HG02642 (cell line): Measurements from ENCODE around the gene TRPM3.

ENCODE experiments used
- ATAC-seq: cut with Tn5 transposase; IDR thresholded peaks from one replicate; pipeline ENCODE4 v1.9.1; 2021; ENCODE audit warnings: mild to moderate bottlenecking; ENCODE audit not compliant: unreplicated experiment, poor library complexity

The TRPM3 gene

GRCh38 chr9:71105192-71105591, 16.2 kb downstream of the TRPM3 start:
- ATAC-seq: no peak

- no peak for ATAC-seq
These were observed 22.6 kb downstream of the TRPM3 start for GRCh38 chr9:71098801-71099200.

- no peak for ATAC-seq
These were observed 23.8 kb downstream of the TRPM3 start for GRCh38 chr9:71097671-71098070.

- ATAC-seq: no peak
These were observed 24.9 kb downstream of the TRPM3 start for GRCh38 chr9:71096421-71097108.

- ATAC-seq: no peak
These were observed 26.6 kb downstream of the TRPM3 start for GRCh38 chr9:71094708-71095251.

GRCh38 chr9:71090896-71091295, 30.5 kb downstream of the TRPM3 start:
- no peak for ATAC-seq

- ATAC-seq: no peak
These were observed 42.0 kb downstream of the TRPM3 start for GRCh38 chr9:71079451-71079850.

DNA sequence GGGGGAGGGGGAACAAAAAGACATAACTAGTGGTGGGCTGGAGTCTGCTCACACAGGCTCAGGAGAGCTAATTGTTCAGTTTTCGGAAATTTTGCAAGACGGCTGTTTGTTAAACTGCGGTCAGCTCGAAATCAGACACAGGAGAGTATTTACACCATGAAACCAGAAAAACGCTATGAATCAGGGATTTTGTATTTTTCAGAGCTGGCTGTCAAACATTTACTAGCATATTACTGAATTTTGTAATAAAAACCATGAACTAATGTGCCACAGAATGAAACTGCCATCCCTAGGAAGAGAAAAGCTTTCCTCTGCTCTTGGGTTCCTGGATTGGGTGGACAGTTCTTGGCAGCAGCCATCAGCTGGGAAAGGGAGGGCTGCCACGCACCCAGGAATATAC, 45.3 kb downstream of the TRPM3 start:
- no peak for ATAC-seq

GRCh38 chr9:71073494-71073893, 47.9 kb downstream of the TRPM3 start:
- ATAC-seq: no peak

DNA sequence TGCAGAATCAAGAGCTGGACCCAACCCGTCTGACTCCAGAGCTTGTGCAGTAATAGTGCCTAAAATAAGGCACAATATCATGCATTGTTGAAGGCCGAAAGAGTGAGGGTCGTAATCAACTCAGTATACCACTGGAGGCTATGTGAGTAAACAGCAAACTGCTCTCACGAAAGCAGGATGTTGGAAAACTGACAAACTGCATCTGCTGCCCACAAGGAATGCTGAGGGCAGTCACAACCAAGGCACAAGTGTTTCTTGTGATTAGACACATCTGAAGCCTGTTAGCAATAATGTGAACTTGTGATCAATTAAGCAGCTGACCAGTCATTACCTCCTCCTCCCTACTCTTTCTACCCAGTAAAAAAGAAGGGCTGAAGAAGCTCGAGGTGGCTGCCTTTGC, 48.8 kb downstream of the TRPM3 start:
- no peak for ATAC-seq

- no peak for ATAC-seq
These were observed 49.8 kb downstream of the TRPM3 start for GRCh38 chr9:71071633-71072032.

DNA sequence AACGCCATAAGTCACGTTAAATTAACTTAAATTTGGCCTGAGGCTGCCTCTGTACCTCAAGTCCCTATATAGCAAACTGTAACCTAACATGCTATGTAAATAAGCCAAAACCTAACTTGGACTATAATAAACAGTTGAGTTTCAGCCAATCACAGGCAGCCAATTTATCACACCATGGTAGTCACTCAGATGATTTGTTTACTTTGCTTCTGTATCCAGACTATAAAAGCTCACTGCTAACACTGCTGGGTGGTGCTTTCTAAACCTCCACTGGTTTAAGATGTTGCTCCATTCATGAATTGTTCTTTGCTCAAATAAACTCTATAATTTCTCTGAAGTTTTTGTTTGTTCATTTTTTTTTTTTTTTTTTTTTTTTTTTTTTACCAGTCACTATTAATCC, 62.8 kb downstream of the TRPM3 start:
- ATAC-seq: no peak

DNA sequence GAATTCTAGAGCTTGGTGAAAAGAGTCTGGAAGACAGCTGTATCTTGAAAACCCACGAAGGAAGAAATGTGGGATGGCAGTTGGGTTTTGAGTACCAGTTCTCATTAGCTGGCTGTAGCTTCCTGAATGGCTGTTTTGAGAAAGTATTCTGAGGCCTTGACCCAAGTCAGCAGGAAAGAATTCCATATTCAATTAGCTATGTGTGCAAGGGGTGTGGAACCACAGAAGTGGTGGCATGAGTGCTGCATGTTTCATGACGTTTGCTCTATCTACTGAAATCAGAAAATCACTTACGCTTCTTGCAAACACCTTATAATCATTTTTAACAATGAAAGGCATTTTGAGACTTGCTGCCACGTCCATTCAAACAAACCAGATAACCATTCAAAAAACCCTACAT, 69.1 kb downstream of the TRPM3 start:
- no peak for ATAC-seq

DNA sequence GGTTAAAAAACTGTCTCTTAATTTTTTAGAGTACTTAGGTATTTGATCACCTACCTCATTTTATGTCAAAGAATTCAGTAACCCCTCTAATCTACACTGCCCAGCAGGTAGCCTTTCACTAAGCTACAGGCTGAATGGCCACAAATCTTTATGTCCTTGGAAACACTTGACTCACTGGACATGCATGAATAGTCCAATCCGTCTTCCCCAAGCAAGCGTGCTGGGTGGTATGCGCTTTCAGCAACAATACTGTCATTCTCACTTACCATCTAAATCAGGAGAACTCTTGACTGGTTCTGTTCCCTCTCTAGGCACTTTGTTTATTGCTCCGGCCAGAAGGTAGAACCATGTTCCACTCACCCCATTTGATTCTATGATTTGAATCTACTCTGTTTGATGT, 73.1 kb downstream of the TRPM3 start:
- no peak for ATAC-seq

DNA sequence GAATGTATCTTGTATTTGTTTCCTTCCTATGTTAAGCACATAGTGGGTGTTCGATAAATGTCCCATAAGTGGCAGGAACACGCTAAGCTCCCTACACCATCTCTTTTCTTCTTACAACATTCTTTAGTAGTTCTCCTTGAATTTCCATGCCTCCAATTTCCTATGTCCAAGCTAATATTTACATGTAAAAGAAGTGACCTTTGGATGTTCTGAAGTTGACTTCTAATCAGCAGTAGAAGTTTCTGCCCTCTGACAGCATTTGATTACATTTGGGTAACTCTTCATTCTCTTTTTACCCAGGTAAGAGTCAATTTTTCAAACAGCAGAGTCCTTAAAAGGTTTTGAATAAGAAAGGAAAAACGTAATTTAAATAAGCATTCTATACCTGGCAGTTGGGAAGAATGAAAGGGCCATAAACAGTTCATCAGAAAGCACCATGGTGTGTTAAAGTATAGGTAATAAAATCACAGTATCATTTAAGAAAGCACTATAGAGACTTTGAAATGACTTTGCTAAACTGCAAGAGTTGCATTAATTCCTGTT, 78.9 kb downstream of the TRPM3 start:
- ATAC-seq: no peak

GRCh38 chr9:71037521-71037920, 83.9 kb downstream of the TRPM3 start:
- no peak for ATAC-seq

GRCh38 chr9:71036501-71036900, 84.9 kb downstream of the TRPM3 start:
- no peak for ATAC-seq

- ATAC-seq: no peak
These were observed 88.6 kb downstream of the TRPM3 start for GRCh38 chr9:71032779-71033178.

DNA sequence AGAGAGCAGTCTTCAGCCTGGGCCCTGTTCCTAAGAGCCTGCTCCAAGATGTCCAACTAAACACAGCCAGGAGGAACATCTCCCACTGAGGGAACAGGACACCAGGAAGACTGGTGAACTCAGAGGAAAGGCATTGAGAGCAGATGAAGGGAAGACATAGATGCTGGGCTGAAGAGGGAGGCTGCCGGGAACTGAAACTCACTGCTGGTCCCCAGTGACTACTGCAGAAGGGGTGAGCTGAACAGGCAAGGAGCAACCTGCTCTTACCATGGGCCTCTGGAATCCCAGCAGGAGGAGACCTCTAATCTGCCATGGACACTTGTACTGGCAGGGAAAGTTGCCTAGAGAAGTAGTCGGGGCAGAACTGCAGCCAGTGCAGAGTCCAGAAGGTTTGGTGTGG, 95.7 kb downstream of the TRPM3 start:
- no peak for ATAC-seq

- no peak for ATAC-seq
These were observed 96.2 kb downstream of the TRPM3 start for GRCh38 chr9:71025201-71025600.

- ATAC-seq: no peak
These were observed 111.2 kb downstream of the TRPM3 start for GRCh38 chr9:71010258-71010657.

GRCh38 chr9:71005456-71005855, 116.0 kb downstream of the TRPM3 start:
- no peak for ATAC-seq
